Keratinocyte (primary cell): ENCODE data around the gene WDR47. TPM values are rescaled to one million over a fixed set of nuclear protein-coding genes. Genes with fewer than 3 reads are reported as not detected.

Source experiments
- DNase-seq: peaks from one replicate; pipeline ENCODE4 v3.0.0-alpha.2; 2011; ENCODE audit warnings: low read depth, missing footprints, low spot score
- FAIRE-seq: peaks from 2 replicates; lab custom pipeline; 2011; peaks lifted over from hg19 to GRCh38; lab: Jason Lieb, UNC
- H2AFZ ChIP-seq: 2 replicates; pipeline ENCODE4 v1.6.0; 2012; ENCODE audit warnings: low read length, control low read depth, inconsistent platforms; ENCODE audit not compliant: control insufficient read depth
- H3K27ac ChIP-seq: 2 replicates; pipeline ENCODE4 v1.5.1; 2011; ENCODE audit warnings: low read length; ENCODE audit not compliant: control insufficient read depth, insufficient read depth
- H3K27me3 ChIP-seq: 3 replicates; pipeline ENCODE4 v1.6.0; 2011; ENCODE audit warnings: low read length; ENCODE audit not compliant: control insufficient read depth, insufficient read depth; ENCODE audit errors: extremely low read depth
- H3K36me3 ChIP-seq, 2 experiments: 2 replicates in 1 of 2; 3 replicates in 1 of 2; pipeline ENCODE4 v1.5.1; 2011; ENCODE audit warnings: low read length in 2 of 2, mild to moderate bottlenecking in 1 of 2; ENCODE audit not compliant: control insufficient read depth in 2 of 2, insufficient read depth in 2 of 2; ENCODE audit errors: extremely low read depth in 1 of 2
- H3K4me1 ChIP-seq: 3 replicates; pipeline ENCODE4 v1.5.1; 2011; ENCODE audit warnings: low read length; ENCODE audit not compliant: control insufficient read depth, insufficient read depth; ENCODE audit errors: extremely low read depth
- H3K4me2 ChIP-seq: 3 replicates; pipeline ENCODE4 v1.6.0; 2011; ENCODE audit warnings: low read depth, low read length; ENCODE audit not compliant: control insufficient read depth, insufficient read depth; ENCODE audit errors: extremely low read depth
- H3K4me3 ChIP-seq, 3 experiments: fragments of 200-600 bp in 1 of 3; sonication (generic) in 1 of 3; 2 replicates in 2 of 3; 3 replicates in 1 of 3; pipeline ENCODE4 v1.5.1; 2011 to 2016; ENCODE audit warnings: low read length in 3 of 3, mild to moderate bottlenecking in 3 of 3, control low read depth in 2 of 3, inconsistent platforms in 1 of 3, low read depth in 1 of 3, mixed read lengths in 1 of 3, mixed run types in 1 of 3, moderate library complexity in 1 of 3; ENCODE audit not compliant: control insufficient read depth in 2 of 3, insufficient read depth in 2 of 3; ENCODE audit errors: extremely low read depth in 1 of 3
- H3K79me2 ChIP-seq: 2 replicates; pipeline ENCODE4 v1.6.0; 2012; ENCODE audit warnings: low read length; ENCODE audit not compliant: control insufficient read depth, insufficient read depth
- H3K9ac ChIP-seq: 3 replicates; pipeline ENCODE4 v1.6.0; 2011; ENCODE audit warnings: low read length; ENCODE audit not compliant: control insufficient read depth, insufficient read depth; ENCODE audit errors: extremely low read depth
- H3K9me1 ChIP-seq: 3 replicates; pipeline ENCODE4 v1.6.0; 2011; ENCODE audit warnings: low read length; ENCODE audit not compliant: control insufficient read depth, insufficient read depth; ENCODE audit errors: extremely low read depth
- H3K9me3 ChIP-seq: 2 replicates; pipeline ENCODE4 v1.5.1; 2012; ENCODE audit warnings: low read depth, low read length; ENCODE audit not compliant: control insufficient read depth
- H4K20me1 ChIP-seq: 3 replicates; pipeline ENCODE4 v1.6.0; 2011; ENCODE audit warnings: low read length; ENCODE audit not compliant: control insufficient read depth, insufficient read depth; ENCODE audit errors: extremely low read depth
- EZH2 ChIP-seq: IDR thresholded peaks from one replicate; pipeline ENCODE4 v1.6.1; 2012; ENCODE audit warnings: inconsistent platforms, mild to moderate bottlenecking, low read length, moderate library complexity
- dilution Hi-C: fragments of 300-500 bp; cut with MboI; formaldehyde crosslinking; loops from one replicate; pipeline ENCODE4 v1.7.0; 2020; ENCODE audit warnings: low sequenced_read_pairs; ENCODE audit not compliant: extremely low pct_ligation_motif_present
- polyA minus RNA-seq, 3 experiments: library from RNA; depleted of rRNA, polyadenylated mRNA; stranded (reverse); fragments of >200 nt; gene quantifications; 1 replicate in 1 of 3; 2 replicates in 1 of 3; 3 replicates in 1 of 3; pipeline ENCODE4 v1.2.3, GENCODE V29; 2011
- polyA plus RNA-seq, 5 experiments: library from polyadenylated mRNA; depleted of rRNA in 3 of 5; stranded (reverse) in 3 of 5; stranded (forward) in 1 of 5; unstranded in 1 of 5; fragments of >200 nt; gene quantifications; 1 replicate in 1 of 5; 2 replicates in 3 of 5; 3 replicates in 1 of 5; pipeline versions ENCODE4 v1.2.1 to v1.2.3, GENCODE V29; 2011 to 2012; ENCODE audit warnings: missing spikeins in 2 of 5, low read depth in 1 of 5, low replicate concordance in 1 of 5
- TF ChIP-seq, protein P1 (sequence below), 3 experiments: IDR thresholded peaks in 1 of 3; conservative IDR thresholded peaks in 1 of 3; optimal IDR thresholded peaks in 1 of 3; 2 replicates in 2 of 3; 3 replicates in 1 of 3; pipeline versions ENCODE3 to v1.5.1; 2011; ENCODE audit warnings: low read length in 3 of 3, mild to moderate bottlenecking in 3 of 3, moderate library complexity in 2 of 3, control low read depth in 1 of 3, inconsistent platforms in 1 of 3; ENCODE audit not compliant: insufficient read depth in 2 of 3; ENCODE audit errors: extremely low read depth in 1 of 3

The WDR47 gene
- polyA plus RNA-seq (32.8 to 54.7 TPM (median 54.2 TPM) in 3 replicates), polyA minus RNA-seq (12.4 to 69.0 TPM (median 54.8 TPM) in 3 replicates)
- 37.5 TPM for polyA plus RNA-seq (2011; ENCODE audit: low read depth)
- 28.9 and 58.9 TPM in 2 replicates for polyA plus RNA-seq (2011; cell fraction: cytosol; rRNA removed)
- 69.8 and 89.9 TPM in 2 replicates for polyA plus RNA-seq (2011; cell fraction: nucleus; rRNA removed)
- polyA plus RNA-seq (2012; ENCODE audit: low replicate concordance) = 24.7 and 25.9 TPM in 2 replicates
- 54.5 TPM for polyA minus RNA-seq (2011; cell fraction: cytosol; rRNA and poly(A)+ RNA removed)
- polyA minus RNA-seq (2011; cell fraction: nucleus; rRNA and poly(A)+ RNA removed) = 54.8 and 87.1 TPM in 2 replicates

DNA sequence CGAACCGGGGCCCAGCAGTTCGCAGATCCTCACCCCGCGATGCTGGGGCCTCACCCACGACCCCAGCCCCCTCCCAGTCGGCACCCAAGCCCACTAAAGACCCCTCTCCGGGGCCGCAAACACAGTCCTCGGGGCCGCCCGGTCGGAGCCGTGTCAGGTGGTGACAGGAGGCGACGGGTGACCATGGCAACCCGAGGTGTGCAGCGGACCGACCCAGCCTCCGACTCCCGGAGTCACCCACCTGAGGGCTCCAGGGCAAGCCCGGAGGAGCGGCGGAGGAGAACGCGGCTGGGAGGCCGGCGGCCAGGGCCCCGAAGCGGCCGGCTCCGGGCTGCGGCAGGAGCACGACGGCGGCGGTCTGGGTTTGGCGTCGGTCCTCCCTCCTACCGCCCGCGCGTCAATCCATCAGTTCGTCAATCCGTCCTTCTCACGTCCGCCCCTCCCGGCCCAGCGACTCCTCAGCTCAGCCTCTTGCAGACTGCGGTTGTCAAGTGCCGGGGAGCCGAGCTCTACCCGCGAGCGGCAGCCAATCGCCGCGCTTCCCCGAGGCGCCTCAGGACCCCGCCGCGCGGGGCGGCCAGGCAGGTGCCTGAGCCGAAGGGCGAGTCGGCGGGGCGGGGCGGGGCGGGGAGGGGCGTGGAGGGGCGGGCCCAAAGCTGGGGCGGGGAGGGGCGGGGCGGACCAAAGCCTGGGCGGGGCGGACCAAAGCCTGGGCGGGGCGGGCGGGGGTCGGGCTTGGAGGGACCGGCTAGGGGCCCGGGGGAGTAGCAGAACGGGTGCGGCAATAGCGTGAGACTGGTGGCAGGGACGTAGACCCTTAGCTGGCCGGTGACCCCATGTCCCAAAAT is at the start of gene WDR47:
Gene WDR47 (minus strand): TSS at position 482 of the 848 bp plus-strand sequence. CDS start 18,590 bp downstream, outside the sequence.
- Histone ChIP-seq H3K27ac (peak within 1 kb of the TSS; percentile 54), H3K36me3 (no peaks in the 10 kb centered on the region), H3K27me3 (no peaks in the 10 kb centered on the region), H3K9ac (peak within 1 kb of the TSS; percentile 88), H2AFZ (peak within 1 kb of the TSS; percentile 55), H4K20me1 (no peaks in the 10 kb centered on the region), H3K79me2 (peaks cover 45% of the 10 kb centered on the region), H3K9me1 (no peaks in the 10 kb centered on the region), H3K9me3 (no peaks in the 10 kb centered on the region), H3K4me1 (peaks cover 10% of the 10 kb centered on the region), H3K4me2 (peak within 1 kb of the TSS; percentile 92), H3K4me3 (peak within 1 kb of the TSS; percentile 69 to 100 (median 88))
- DNase-seq = peak; percentile 84
- TF ChIP-seq, protein P1, sequence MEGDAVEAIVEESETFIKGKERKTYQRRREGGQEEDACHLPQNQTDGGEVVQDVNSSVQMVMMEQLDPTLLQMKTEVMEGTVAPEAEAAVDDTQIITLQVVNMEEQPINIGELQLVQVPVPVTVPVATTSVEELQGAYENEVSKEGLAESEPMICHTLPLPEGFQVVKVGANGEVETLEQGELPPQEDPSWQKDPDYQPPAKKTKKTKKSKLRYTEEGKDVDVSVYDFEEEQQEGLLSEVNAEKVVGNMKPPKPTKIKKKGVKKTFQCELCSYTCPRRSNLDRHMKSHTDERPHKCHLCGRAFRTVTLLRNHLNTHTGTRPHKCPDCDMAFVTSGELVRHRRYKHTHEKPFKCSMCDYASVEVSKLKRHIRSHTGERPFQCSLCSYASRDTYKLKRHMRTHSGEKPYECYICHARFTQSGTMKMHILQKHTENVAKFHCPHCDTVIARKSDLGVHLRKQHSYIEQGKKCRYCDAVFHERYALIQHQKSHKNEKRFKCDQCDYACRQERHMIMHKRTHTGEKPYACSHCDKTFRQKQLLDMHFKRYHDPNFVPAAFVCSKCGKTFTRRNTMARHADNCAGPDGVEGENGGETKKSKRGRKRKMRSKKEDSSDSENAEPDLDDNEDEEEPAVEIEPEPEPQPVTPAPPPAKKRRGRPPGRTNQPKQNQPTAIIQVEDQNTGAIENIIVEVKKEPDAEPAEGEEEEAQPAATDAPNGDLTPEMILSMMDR (optimal IDR thresholded peaks at IDR 0.05 in 1 of 3, IDR thresholded peaks at IDR 0.05 in 1 of 3, conservative IDR thresholded peaks at IDR 0.05 in 1 of 3; ENCODE audit: extremely low read depth in 1 of 3, insufficient read depth in 2 of 3, low read length in 3 of 3) = no peak
- no peak for TF ChIP-seq EZH2
- dilution Hi-C loops = no loop called here
- no peak for FAIRE-seq

DNA sequence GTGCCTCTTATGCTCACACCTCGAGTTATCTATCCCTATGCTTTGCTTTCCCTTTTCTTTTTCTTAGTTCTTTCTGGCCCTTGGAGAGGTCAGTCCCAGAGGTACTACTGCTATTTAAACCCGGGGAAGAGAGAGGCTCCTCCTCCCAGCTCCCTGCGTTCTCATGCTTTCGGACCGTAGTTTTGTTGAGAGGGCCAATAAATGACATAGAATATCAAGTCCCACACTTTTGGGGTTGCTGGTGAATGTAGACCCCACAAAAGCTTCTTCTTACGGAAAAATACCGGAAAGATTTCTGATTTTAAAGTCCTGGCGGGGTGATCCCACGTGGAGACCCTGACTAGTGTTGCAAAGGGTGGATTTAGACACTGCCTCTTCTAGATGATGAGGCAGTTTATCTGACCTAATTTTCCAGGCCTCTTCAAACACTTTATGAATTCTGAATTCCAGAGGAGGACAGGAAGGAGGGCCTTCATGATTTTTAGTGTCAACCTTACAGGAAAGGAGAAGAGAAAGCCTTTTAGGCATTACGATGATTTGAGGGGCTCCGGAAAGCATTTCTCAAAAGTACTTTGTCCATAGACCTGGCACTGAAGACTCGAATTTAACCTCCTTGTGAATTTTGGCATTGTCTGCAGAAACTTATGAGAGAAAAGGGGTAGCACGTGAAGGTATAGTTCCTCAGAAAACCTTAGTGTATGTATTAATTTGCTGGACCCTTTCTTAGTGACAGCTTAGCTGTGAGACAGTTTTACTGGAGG is 49.4 kb upstream of the WDR47 start:
- Histone ChIP-seq H3K27me3 (no peaks in the 10 kb centered on the region), H3K4me1 (peaks cover 14% of the 10 kb centered on the region), H3K36me3 (peaks cover 7 to 8% of the 10 kb centered on the region in 2 experiments), H3K4me2 (peak overlapping the region; percentile 93), H2AFZ (peak overlapping the region; percentile 78), H3K9ac (peak overlapping the region; percentile 87), H4K20me1 (no peaks in the 10 kb centered on the region), H3K79me2 (peaks cover 23% of the 10 kb centered on the region), H3K9me1 (no peaks in the 10 kb centered on the region), H3K9me3 (no peaks in the 10 kb centered on the region), H3K4me3 (peak overlapping the region; percentile 60 to 84 (median 66)), H3K27ac (peak overlapping the region; percentile 88)
- no peak for TF ChIP-seq EZH2
- TF ChIP-seq, protein P1 (optimal IDR thresholded peaks at IDR 0.05 in 1 of 3, IDR thresholded peaks at IDR 0.05 in 1 of 3, conservative IDR thresholded peaks at IDR 0.05 in 1 of 3; ENCODE audit: extremely low read depth in 1 of 3, insufficient read depth in 2 of 3, low read length in 3 of 3) = no peak
- dilution Hi-C loops = no loop called here
- FAIRE-seq = no peak
- DNase-seq = no peak
